Bronchial epithelial cell (primary cell): Measurements from ENCODE around the gene CDH18. TPM values are rescaled to one million over a fixed set of nuclear protein-coding genes. Genes with fewer than 3 reads are reported as not detected.
A peak's percentile ranks its signal among the peaks of the same experiment; 100 is the strongest.

Experiments
- DNase-seq: peaks from one replicate; pipeline ENCODE4 v3.0.0-alpha.2; 2010; ENCODE audit warnings: low read depth
- FAIRE-seq: peaks from 2 replicates; lab custom pipeline; 2011; peaks lifted over from hg19 to GRCh38; lab: Jason Lieb, UNC
- H3K27me3 ChIP-seq: 2 replicates; pipeline ENCODE4 v1.5.1; 2011; ENCODE audit warnings: low read length; ENCODE audit not compliant: control insufficient read depth, insufficient read depth
- H3K36me3 ChIP-seq: 2 replicates; pipeline ENCODE4 v1.5.1; 2011; ENCODE audit warnings: low read length; ENCODE audit not compliant: control insufficient read depth, insufficient read depth
- H3K4me3 ChIP-seq: 2 replicates; pipeline ENCODE4 v1.5.1; 2011; ENCODE audit warnings: mild to moderate bottlenecking, low read depth, low read length, control low read depth
- total RNA-seq: library from RNA; depleted of rRNA; stranded (reverse); fragments of >200 nt; gene quantifications from 2 replicates; pipeline ENCODE4 v1.2.1, GENCODE V29; 2014
- TF ChIP-seq, protein P1 (sequence below): IDR thresholded peaks from 2 replicates; pipeline ENCODE4 v1.5.1; 2011; ENCODE audit warnings: mild to moderate bottlenecking, moderate library complexity, low read length, control low read depth, inconsistent platforms; ENCODE audit not compliant: insufficient read depth, severe bottlenecking

The CDH18 gene
- total RNA-seq, 1 donor from 2014 or later: under 0.01 TPM

DNA sequence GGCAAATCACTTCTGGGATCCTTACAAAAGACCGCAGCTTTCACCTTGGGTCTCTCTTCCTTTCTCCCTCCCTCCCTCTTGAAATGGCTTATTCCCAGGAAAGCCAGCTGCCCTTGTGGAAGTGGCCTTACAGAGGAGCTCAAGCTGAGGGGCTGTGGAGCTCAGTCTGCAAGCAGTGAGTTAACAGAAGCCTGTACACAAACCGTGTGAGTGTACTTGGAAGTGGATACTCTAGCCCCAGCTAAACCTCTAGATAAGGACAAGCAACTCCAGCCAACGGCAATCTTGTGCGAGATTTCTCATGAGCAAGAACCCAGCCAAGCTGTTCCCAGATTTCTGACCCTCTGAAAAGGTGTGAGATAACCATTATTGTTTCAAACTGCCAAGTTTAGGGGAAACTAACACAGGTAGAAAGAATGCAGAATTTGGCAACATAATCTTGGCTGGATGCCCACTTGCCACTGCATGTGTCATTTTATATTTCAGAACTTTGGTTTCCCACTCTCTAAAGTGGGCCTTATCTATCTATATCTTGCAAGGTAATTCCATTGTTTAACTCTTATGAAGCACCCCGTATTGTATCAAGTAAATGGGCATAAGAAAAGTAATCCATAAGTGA is 85.6 kb downstream of the CDH18 start:
- peak; percentile 30 for DNase-seq
- no peak overlapping the region for H3K4me3 ChIP-seq
- H3K27me3 ChIP-seq: no peaks in the 10 kb centered on the region
- no peak for FAIRE-seq
- H3K36me3 ChIP-seq: no peaks in the 10 kb centered on the region
- TF ChIP-seq, protein P1, sequence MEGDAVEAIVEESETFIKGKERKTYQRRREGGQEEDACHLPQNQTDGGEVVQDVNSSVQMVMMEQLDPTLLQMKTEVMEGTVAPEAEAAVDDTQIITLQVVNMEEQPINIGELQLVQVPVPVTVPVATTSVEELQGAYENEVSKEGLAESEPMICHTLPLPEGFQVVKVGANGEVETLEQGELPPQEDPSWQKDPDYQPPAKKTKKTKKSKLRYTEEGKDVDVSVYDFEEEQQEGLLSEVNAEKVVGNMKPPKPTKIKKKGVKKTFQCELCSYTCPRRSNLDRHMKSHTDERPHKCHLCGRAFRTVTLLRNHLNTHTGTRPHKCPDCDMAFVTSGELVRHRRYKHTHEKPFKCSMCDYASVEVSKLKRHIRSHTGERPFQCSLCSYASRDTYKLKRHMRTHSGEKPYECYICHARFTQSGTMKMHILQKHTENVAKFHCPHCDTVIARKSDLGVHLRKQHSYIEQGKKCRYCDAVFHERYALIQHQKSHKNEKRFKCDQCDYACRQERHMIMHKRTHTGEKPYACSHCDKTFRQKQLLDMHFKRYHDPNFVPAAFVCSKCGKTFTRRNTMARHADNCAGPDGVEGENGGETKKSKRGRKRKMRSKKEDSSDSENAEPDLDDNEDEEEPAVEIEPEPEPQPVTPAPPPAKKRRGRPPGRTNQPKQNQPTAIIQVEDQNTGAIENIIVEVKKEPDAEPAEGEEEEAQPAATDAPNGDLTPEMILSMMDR: no peak

DNA sequence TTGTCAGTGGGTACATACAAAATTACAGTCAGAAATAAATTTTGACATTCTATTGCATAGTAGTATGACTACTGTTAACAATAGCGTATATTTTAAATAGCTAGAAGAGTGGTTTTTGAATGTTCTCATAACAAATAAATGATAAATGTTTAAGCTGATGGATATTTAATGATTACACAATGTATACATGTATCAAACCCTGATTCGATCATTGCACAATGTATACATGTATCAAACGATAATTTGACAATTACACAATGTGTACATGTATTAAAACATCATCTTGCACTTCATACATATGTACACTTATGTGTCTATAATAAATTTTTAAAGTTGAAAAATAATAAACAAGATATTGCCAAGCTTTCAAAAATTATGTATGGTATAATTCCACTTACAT is 87.7 kb downstream of the CDH18 start:
- TF ChIP-seq, protein P1: no peak
- Histone ChIP-seq H3K27me3 (no peaks in the 10 kb centered on the region), H3K4me3 (no peak overlapping the region), H3K36me3 (no peaks in the 10 kb centered on the region)
- no peak for FAIRE-seq
- DNase-seq: no peak

DNA sequence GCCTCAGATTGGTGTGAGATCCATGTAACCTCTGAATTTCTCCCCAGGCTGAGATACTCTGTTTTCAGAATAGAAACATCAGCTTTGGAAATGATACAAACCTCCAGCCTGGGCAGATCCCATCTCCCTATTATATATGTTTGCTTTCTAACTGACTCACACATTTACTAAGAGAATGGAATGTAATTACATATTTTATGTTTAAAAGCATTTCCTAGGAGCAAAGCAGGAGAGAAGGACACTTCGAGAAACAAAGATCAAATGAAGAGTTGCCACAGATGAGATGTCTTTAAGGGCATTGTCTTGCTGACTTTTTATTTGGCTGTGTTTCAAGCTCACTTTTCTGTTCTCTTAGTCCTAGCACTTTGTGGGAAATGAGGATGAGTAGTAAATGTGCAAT is 96.3 kb downstream of the CDH18 start:
- TF ChIP-seq, protein P1: no peak
- Histone ChIP-seq H3K4me3 (no peak overlapping the region), H3K36me3 (no peaks in the 10 kb centered on the region), H3K27me3 (no peaks in the 10 kb centered on the region)
- FAIRE-seq (no peak), DNase-seq (peak; percentile 79)

DNA sequence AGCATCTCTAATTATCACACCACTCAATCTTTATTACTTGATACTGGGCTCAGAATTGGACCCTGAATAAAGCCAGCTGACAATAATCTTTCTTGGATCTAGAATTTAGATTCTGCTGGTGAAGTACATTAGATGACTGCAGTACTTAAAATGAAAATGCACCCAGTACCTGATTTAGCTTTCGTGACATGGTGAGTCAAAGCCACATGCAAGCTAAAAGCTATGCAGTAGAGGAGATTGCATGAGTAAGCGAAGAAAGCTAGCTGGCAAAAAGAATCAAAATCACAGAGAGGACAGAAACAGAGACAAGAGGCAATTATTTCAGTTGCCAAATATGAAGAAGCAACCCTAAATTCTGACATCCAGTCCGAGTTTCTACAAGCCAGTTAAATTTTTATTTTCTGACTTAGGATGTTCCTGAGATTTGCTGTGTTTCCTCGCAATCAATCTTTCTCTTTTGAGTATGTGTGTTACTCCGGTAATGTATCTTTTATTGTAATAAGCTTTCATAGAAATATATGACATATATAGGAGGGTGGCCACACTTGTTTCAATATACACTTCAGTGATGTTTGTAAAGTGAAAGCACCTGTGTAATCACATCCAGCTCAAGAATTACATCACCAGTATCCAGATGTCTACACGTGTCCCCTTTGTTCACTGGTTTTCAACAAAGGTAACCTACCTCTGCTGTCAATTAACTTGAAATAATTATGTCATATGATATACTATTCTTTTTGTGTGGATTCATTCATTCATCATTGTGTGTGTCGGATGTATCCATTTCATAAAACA is 101.7 kb downstream of the CDH18 start:
- Histone ChIP-seq H3K36me3 (no peaks in the 10 kb centered on the region), H3K4me3 (no peak overlapping the region), H3K27me3 (no peaks in the 10 kb centered on the region)
- TF ChIP-seq, protein P1: no peak
- no peak for FAIRE-seq
- DNase-seq: peak; percentile 72

DNA sequence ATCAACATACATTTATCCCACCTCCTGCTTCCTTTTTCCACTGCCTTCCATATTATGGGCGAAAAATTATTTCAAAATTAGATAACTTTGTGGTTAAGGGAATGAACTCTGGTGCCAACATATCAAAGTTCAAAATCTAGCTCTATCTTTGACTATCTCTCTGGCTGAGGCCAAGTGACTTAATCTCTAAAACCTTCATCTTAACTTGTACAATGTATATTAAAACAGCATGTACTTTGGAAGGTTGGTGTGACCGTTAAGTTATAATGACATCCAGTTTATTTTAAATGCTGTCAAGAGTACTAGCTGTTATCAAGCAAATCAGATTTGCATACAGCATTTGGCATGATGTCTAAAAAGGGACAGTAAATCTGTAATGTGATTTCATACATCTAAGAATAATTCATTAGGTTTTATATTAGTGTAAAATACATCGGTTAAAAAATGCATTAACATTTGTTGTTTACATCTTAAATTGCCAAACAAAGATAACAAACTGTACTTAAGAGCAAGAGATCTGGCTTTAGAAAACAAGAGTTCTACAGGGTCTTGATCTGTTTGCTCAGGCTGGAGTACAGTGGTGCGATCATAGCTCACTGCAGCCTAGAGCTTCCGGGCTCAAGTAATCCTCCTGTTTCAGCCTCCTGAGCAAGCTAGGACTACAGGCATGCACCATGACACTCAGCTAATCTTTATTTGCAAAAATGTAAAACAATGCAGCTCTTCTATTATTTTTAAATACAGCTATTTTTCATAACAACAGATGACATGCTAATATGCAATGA is 102.8 kb downstream of the CDH18 start:
- Histone ChIP-seq H3K4me3 (no peak overlapping the region), H3K36me3 (no peaks in the 10 kb centered on the region), H3K27me3 (no peaks in the 10 kb centered on the region)
- TF ChIP-seq, protein P1: no peak
- DNase-seq (no peak), FAIRE-seq (no peak)
